Mucosa of descending colon (tissue), 3 donors: ENCODE measurements around the gene CERS5. TPM values are rescaled to one million over a fixed set of nuclear protein-coding genes. Genes with fewer than 3 reads are reported as not detected.
"Not testable (repeated sequence)": the region's sequence is repeated elsewhere in the genome, so short reads cannot be mapped to it uniquely, and the experiment has no call there.

Source experiments
- ATAC-seq: fragments of 200-7000 bp; cut with Tn5 transposase; one replicate; pipeline ENCODE4 v1.9.1; 2020; ENCODE audit warnings: mild to moderate bottlenecking, moderate library complexity
- DNase-seq, 3 donors: peaks; one replicate each; pipeline ENCODE4 v3.0.0-alpha.2; 2020
- H3K36me3 ChIP-seq: fragments of 200-600 bp; one replicate; pipeline ENCODE4 v1.8.0; 2021; ENCODE audit warnings: low read depth, mild to moderate bottlenecking
- H3K4me1 ChIP-seq: fragments of 200-600 bp; one replicate; pipeline ENCODE4 v1.8.0; 2021; ENCODE audit warnings: low read depth, mild to moderate bottlenecking
- H3K4me3 ChIP-seq: fragments of 200-600 bp; one replicate; pipeline ENCODE4 v1.8.0; 2021; ENCODE audit warnings: mild to moderate bottlenecking
- H3K9me3 ChIP-seq: fragments of 200-600 bp; one replicate; pipeline ENCODE4 v1.8.0; 2021; ENCODE audit warnings: mild to moderate bottlenecking
- CTCF ChIP-seq: fragments of 200-600 bp; IDR thresholded peaks from one replicate; pipeline ENCODE4 v1.8.0; 2022; ENCODE audit warnings: antibody characterized with exemption, mild to moderate bottlenecking
- intact Hi-C, 2 donors: fragments of 100-400 bp; cut with DNase I in 1 of 2; cut with micrococcal nuclease in 1 of 2; formaldehyde crosslinking; loops; one replicate each; pipeline versions ENCODE4 v1.11.0 to v1.11.1; 2022; cut with DNase I, micrococcal nuclease
- total RNA-seq, 3 donors: library from RNA; stranded (reverse); fragmentation: NEBNext Ultra II Directional in 2 of 3; extraction: Animal tissue kit (Norgen Biotek cat#: 25700) in 2 of 3; gene quantifications; one replicate each; pipeline versions ENCODE4 v1.2.1 to v1.2.4, GENCODE V29; 2021 to 2023
- donor health status: DM: no; HTN: no; CAD: no; lungs with moderate emphysema.
- donor health status: DM: no; HTN: no; CAD: no.
- donor health status: DM: no; HTN: yes; CAD: no.

The CERS5 gene
- total RNA-seq, 3 donors from 2014 or later, result 21.0 to 26.2 (median 23.0) TPM

- intact Hi-C loops, result no loop called here
- no peak for DNase-seq
- Histone ChIP-seq H3K4me1 (no peaks in the 10 kb centered on the region), H3K4me3 (no peak overlapping the region), H3K36me3 (no peaks in the 10 kb centered on the region), H3K9me3 (no peaks in the 10 kb centered on the region)
- no peak for ATAC-seq
- no peak for TF ChIP-seq CTCF
Measured at GRCh38 chr12:50149311-50149710, 17.9 kb downstream of the CERS5 start.

GRCh38 chr12:50148011-50148410 is 19.2 kb downstream of the CERS5 start:
- H3K36me3 ChIP-seq, DNase-seq, H3K4me1 ChIP-seq, intact Hi-C loops, ATAC-seq, H3K9me3 ChIP-seq, H3K4me3 ChIP-seq: not testable (repeated sequence)

- TF ChIP-seq CTCF, result no peak
- Histone ChIP-seq H3K4me3 (no peak overlapping the region), H3K9me3 (no peaks in the 10 kb centered on the region), H3K4me1 (no peaks in the 10 kb centered on the region), H3K36me3 (no peaks in the 10 kb centered on the region)
- intact Hi-C loops, result no loop called here
- DNase-seq (no peak), ATAC-seq (no peak)
Measured at GRCh38 chr12:50147281-50147680, 19.9 kb downstream of the CERS5 start.

GRCh38 chr12:50145439-50145838 is 21.7 kb downstream of the CERS5 start:
- TF ChIP-seq CTCF, result no peak
- H3K36me3 ChIP-seq, result no peaks in the 10 kb centered on the region
- H3K4me1 ChIP-seq, result no peaks in the 10 kb centered on the region
- intact Hi-C loops, result no loop called here
- DNase-seq (no peak), ATAC-seq (no peak)
- H3K9me3 ChIP-seq, result no peaks in the 10 kb centered on the region
- no peak overlapping the region for H3K4me3 ChIP-seq

- TF ChIP-seq CTCF, result no peak
- DNase-seq (no peak), ATAC-seq (no peak)
- H3K36me3 ChIP-seq, result no peaks in the 10 kb centered on the region
- H3K9me3 ChIP-seq, result no peaks in the 10 kb centered on the region
- no peaks in the 10 kb centered on the region for H3K4me1 ChIP-seq
- intact Hi-C loops, result no loop called here
- H3K4me3 ChIP-seq, result no peak overlapping the region
Measured at GRCh38 chr12:50142993-50143392, 24.2 kb downstream of the CERS5 start.

- DNase-seq, result peak in 1 of 3 donors; percentile 21
- no peak overlapping the region for H3K4me3 ChIP-seq
- intact Hi-C loops, result no loop called here
- H3K9me3 ChIP-seq, result no peaks in the 10 kb centered on the region
- H3K4me1 ChIP-seq, result no peaks in the 10 kb centered on the region
- peak; percentile 73 for ATAC-seq
- no peak for TF ChIP-seq CTCF
- no peaks in the 10 kb centered on the region for H3K36me3 ChIP-seq
Measured at GRCh38 chr12:50132505-50133135, 34.5 kb downstream of the CERS5 start.
